Lower leg skin (tissue), 4 donors: Measurements from ENCODE around the gene GAN. TPM values are rescaled to one million over a fixed set of nuclear protein-coding genes. Genes with fewer than 3 reads are reported as not detected.
A peak's percentile ranks its signal among the peaks of the same experiment; 100 is the strongest.

ENCODE experiments used
- DNase-seq, 2 donors: peaks; one replicate each; pipeline ENCODE4 v3.0.0-alpha.2; 2019; ENCODE audit warnings: low spot score in 2 of 2
- H3K4me3 ChIP-seq: fragments of 200-600 bp; sonication (generic); 2 replicates; pipeline ENCODE4 v1.5.1; 2017; ENCODE audit warnings: mild to moderate bottlenecking, low read depth; ENCODE audit not compliant: poor library complexity, severe bottlenecking
- CTCF ChIP-seq, 3 donors: fragments of 450-650 bp; IDR thresholded peaks; one replicate each; pipeline ENCODE4 v1.5.1; 2016; ENCODE audit warnings: antibody characterized with exemption in 3 of 3, mild to moderate bottlenecking in 3 of 3, moderate library complexity in 2 of 3
- POLR2A ChIP-seq, 2 donors: fragments of 450-650 bp; IDR thresholded peaks; one replicate each; pipeline ENCODE4 v1.6.1; 2016 to 2017; ENCODE audit warnings: antibody characterized with exemption in 2 of 2, mild to moderate bottlenecking in 1 of 2, moderate library complexity in 1 of 2
- WGBS, 2 donors: methylation state at CpG; one replicate each; pipeline ENCODE4 v1.1.5; 2018; 5-methylcytosine and 5-hydroxymethylcytosine counted together
- intact Hi-C: fragments of 100-400 bp; cut with DNase I; formaldehyde crosslinking; loops from one replicate; pipeline ENCODE4 v1.15.0; 2023; ENCODE audit warnings: low total_unique reads
- total RNA-seq, 4 donors: library from RNA; depleted of rRNA; stranded (reverse); fragments of >200 nt; gene quantifications; one replicate each; pipeline ENCODE4 v1.1.0, GENCODE V29; 2016

Gene GAN
- total RNA-seq, 4 donors from 2014 or later, result 130 to 214 (median 157) TPM

DNA sequence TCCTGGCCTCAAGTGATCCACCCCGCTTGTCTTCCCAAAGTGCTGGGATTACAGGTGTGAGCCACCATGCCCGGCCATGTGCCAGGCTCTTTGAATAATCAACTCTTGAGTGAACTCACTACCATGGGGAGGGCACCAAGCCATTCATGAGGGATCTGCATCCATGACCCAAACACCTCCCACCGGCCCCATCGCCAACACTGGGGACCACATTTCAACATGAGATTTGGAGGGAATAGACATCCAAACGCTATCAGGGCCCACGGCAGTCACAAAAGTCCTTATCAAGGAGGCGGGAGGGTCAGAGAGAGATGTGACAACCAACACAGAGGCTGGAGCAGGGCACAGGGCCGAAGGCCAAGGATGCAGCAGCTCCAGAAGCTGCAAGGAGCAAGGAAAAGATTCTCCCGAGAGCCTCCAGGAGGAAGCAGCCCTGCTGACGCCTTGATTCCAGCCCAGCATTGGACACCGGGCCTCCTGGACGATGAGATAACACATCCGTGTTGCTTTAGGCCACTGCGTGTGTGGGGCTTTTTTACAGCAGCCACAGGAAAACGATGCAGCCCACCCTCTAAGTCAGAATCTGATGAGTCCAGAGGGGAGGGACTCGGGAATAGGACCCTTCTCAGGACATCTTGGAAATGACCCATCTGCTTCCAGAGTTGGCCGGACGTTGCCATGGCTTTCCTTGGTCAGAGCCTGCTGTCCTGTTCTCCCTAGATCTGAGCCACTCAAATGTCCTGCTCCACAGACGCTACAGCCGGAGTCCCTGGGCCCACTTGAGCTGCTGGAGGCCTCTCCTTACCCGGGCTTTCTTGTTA lies 82.5 kb downstream of the GAN start:
- TF ChIP-seq POLR2A (IDR thresholded peaks at IDR 0.05), result no peak
- no peak for TF ChIP-seq CTCF (IDR thresholded peaks at IDR 0.05)
- peak in 1 of 2 donors; percentile 81 for DNase-seq
- no peak overlapping the region for H3K4me3 ChIP-seq
- 87 to 91% methylated on average over 19 to 21 of the region's 21 CpGs for WGBS, 2 donors
- intact Hi-C loops, result loop anchor here (10.0 kb wide), 1 partner anchor 308 kb away; no protein-coding TSS in a partner anchor

DNA sequence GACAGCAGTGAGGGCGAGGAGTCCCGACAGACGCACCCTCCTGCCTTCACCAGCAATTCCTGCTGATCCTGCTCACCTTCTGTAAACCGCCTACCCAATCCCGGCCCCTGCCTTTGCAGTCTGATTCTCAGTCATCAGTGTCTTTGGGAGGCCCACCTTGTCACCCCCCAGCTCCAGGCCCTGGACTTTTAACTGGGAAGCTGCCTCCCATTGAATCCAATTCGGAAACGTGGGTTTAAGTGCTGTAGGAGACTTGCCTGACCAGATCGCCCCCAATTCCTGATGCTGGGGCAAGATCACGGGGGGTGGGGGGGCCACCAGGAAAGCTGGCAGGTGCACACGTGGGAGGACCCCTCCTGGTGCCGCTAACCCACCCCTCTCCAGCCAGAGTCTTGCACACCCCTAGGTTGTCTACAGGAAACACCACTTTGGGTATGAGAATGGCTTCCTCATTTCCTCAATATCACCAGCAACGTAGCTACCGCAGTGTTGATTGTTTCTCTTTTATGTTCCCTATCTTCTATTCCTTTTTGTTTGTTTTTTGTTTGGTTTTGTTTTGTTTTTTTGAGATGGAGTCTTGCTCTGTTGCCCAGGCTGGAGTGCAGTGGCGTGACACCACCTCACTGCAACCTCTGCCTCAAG lies 83.2 kb downstream of the GAN start:
- WGBS, 2 donors, result 81 to 88% methylated on average over 14 of the region's 14 CpGs
- intact Hi-C loops, result loop anchor here (10.0 kb wide), 1 partner anchor 307 kb away; no protein-coding TSS in a partner anchor
- DNase-seq, result peak in 1 of 2 donors; percentile 63

DNA sequence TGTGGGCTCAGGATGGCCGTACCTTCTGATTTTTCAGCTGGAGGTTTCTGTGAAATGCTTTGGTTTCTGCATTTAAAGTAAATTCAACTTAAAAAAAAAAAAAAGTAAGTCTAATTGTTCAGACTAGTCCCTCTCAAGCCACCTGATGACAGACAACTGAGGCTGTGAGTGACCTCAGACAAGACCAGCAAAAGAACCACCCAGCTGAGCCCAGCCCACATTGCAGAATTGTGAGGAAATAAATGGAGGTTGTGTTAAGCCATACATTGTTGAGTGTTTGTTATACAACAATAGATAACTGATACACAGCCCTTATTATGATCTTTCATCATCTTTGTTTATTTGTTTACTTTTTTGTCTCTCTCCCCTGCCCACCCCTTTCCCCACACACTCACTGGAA lies 85.1 kb downstream of the GAN start:
- no peak for TF ChIP-seq POLR2A (IDR thresholded peaks at IDR 0.05)
- no peak overlapping the region for H3K4me3 ChIP-seq
- WGBS, 2 donors, result 89 to 95% methylated on average over 1 of the region's 1 CpG
- intact Hi-C loops, result loop anchor here (5.0 to 10.0 kb wide), 2 partner anchors 305 to 322 kb away; no protein-coding TSS in a partner anchor
- DNase-seq, result peak in 1 of 2 donors; percentile 59

More for the DNA sequence above, 83.2 kb downstream of the GAN start:
- H3K4me3 ChIP-seq, result no peak overlapping the region
- TF ChIP-seq CTCF (IDR thresholded peaks at IDR 0.05), result no peak
- no peak for TF ChIP-seq POLR2A (IDR thresholded peaks at IDR 0.05)

- no peak for TF ChIP-seq POLR2A (IDR thresholded peaks at IDR 0.05)
- no peak for TF ChIP-seq CTCF (IDR thresholded peaks at IDR 0.05)
- H3K4me3 ChIP-seq, result no peak overlapping the region
- intact Hi-C loops, result loop anchor here (5.0 kb wide), 1 partner anchor 321 kb away; no protein-coding TSS in a partner anchor
- WGBS, 2 donors, result 22 to 34% methylated on average over 18 to 19 of the region's 19 CpGs
- DNase-seq, result peak in 1 of 2 donors; percentile 91
These were observed 86.5 kb downstream of the GAN start for GRCh38 chr16:81401035-81401950.

- intact Hi-C loops, result loop anchor here (5.0 kb wide), 1 partner anchor 319 kb away; no protein-coding TSS in a partner anchor
- no peak for DNase-seq
- 35 to 36% methylated on average over 5 of the region's 5 CpGs for WGBS, 2 donors
- TF ChIP-seq POLR2A (IDR thresholded peaks at IDR 0.05) (no peak), CTCF (IDR thresholded peaks at IDR 0.05) (no peak)
- H3K4me3 ChIP-seq, result no peak overlapping the region
These were observed 88.4 kb downstream of the GAN start for GRCh38 chr16:81403208-81403600.
